NCI-H82 treated with DMSO at 0.1 percent for 48 hours (cell line): Measurements from ENCODE around the gene EMC8.

ENCODE experiments used
- DNase-seq: peaks from one replicate; lab custom pipeline; 2025; ENCODE audit not compliant: unreplicated experiment; lab: John Stamatoyannopoulos, UW

The EMC8 gene

DNA sequence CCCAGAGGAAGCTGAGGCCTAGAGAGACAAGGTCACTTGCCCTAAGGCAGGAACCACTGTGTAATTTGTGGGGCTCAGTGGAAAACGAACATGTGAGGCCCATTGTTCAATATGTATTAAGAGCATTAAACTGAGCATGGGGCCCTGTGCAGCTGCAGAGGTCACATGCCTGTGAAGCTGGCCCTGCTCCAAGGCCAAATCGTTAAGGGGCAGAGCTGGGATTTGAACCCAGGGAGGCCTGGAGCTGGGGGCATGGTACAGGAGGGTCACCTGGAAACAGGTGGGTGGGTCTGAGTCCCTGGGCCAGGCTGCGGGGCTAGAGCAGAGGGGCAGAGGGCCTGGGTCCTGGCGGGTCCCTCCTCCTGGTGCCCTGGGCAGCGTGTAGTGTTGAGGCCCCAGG is 68.2 kb downstream of the EMC8 start:
- DNase-seq = peak; percentile 16

DNA sequence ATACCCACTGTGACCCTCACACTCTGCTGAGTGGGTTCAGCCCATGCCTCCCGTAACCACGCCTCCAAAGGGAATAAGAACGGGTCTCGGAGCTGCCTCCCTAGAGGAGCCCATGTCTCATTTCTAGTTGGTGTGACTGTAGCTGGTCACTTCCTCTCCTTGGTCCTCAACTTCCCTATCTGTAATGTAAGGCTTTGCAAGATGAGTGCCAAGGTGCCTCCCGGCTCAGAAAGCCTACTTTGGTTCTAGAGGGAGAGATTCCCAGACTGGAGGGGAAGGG is 69.2 kb downstream of the EMC8 start:
- no peak for DNase-seq

DNA sequence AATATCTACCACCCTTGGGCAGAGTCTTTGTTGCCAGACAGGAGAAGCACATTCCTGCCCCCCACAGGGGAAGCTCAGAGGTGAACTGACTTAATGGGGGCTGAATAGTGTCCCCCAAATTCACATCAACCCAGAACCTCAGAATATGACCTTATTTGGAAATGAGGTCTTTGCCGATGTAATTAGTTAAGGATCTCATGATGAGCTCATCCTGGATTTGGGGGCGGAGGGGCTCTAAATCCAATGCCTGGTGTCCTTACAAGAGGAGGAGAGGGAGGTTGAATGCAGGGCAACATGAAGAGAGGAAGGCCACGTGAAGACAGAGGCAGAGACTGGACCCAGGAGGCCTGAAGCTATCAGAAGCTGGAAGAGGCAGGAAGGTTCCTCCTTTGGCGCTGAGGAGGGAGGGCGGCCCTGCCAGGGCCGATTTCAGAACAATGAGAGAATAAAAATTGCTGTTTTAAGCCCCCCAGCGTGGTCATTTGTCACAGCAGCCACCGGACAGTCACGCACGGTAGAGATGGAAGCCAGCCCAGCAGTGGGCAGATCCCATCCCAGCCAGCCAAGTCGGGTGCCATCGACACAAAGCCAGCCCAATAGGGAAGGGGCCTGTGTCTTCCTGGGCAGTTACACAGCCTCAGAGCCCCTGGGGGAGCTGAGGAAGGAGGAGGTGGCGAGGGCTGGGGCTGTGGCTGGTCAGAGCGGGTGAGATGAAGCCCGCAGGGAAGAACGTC is 69.7 kb downstream of the EMC8 start:
- peak; percentile 23 for DNase-seq

DNA sequence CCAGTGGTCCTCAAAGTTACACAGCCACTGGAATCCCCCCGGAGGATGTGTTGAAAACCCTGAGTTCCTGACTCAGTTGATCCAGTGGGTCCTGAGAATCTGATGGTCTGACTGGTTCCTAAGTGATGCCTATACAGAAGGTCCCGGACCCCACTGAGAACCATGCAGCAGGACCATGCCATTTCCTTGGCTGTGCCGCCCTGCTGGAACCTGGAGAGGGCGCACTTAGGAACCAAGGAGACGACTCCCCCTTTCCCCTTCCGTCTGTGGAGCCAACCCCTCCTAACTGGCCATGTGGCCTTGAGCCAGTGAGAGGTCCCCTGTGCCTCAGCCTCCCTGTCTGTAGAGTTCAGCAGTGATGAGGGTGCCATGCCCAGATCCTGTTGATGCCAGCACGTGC is 70.5 kb downstream of the EMC8 start:
- no peak for DNase-seq
